G401 (cell line): ENCODE measurements around the gene UNC93B1. TPM values are rescaled to one million over a fixed set of nuclear protein-coding genes. Genes with fewer than 3 reads are reported as not detected.

ENCODE experiments used
- DNase-seq: peaks from one replicate; pipeline ENCODE4 v3.0.0-alpha.2; 2015; ENCODE audit warnings: low spot score
- in situ Hi-C: cut with HindIII; loops from 2 replicates; pipeline ENCODE4 v1.10.0; 2016; ENCODE audit warnings: low sequenced_read_pairs, mixed read lengths
- total RNA-seq: library from RNA; depleted of rRNA; stranded (reverse); fragments of >200 nt; shearing (Covaris generic); gene quantifications from 2 replicates; pipeline ENCODE4 v1.2.3, GENCODE V29; 2014

The UNC93B1 gene
- total RNA-seq, 1 experiment from 2014 or later = 17.8 TPM

DNA sequence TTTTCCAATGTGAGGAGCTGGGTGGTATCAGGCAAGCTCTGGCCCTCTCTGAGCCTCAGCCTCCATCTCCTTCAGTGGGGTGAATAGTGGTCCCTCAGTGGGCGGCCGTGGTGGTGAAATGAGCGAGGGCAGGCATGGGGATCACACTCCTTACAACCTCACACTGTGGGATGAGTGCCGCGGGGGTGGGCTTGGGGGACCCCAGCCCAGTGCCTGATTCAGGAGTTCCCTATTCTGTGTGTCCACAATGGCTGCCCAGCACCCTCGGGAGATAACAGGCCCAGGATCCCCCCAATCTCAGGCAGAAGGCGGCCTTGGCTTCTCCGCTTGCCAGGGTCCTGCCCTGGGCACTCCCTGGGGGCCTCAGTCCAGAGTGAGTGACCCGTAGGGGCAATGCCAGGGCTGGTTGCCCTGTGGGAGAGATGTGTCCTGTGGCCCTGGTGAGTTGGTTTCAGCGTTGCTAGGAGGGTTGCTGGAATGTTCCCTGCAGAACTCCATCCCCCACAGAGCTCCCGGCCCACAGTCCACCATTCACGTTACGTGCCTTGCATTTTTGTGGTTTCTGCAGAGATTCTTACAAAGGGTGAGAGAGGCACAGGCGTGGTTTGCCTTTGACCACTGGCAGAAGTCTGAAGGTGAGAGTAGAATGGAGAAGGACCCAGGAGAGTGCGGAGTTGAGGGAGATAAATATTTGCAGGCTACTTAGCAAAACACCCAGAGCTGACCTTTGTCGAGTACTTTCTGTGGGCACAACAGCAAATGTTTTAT is 9.1 kb upstream of the UNC93B1 start:
- no peak for DNase-seq
- in situ Hi-C loops = no loop called here

GRCh38 chr11:68012044-68012842 is 8.3 kb upstream of the UNC93B1 start:
- in situ Hi-C loops = no loop called here
- DNase-seq = no peak

DNA sequence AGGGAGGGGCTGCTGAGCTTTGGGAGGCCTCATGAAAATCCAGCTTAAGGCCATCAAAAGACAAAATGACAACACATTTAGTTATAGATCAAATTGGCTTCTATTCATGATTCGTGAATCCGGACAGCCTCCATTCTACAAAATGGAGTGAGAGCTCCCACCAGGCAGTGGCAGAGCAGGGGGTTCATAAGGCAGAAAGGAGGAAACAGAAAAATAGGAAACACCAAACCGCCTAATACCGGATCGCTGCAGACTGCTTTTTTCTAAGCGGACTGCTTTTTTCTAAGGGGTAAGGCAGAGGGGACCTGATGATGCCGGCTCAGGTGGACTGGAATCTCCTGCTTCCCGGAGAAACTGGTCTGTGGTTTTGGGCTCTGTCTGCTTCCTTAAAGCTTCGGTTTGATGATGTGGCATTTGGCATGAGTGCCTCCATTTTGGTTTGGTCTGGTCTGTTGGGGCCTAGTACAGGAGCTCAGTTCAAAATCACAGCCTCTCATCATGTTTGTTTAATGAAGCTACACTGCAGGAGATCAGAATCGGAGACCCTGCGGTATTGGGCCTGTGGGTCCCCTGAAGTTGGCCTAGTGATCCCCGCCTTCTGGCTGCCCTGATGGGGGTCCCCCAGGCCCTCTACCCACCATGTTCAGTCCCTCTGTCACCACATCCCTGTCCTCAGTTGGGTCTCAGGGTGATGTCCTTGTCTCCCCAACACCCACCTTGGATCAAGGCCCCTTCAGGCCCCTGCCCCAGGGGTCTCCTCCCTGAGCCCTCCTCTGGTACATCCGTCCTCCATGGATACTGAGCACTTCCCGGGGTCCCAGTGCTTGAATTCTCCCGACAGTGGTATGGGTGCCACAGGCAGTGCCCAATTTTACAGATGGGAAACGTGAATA is 7.4 kb upstream of the UNC93B1 start:
- no peak for DNase-seq
- in situ Hi-C loops = no loop called here

DNA sequence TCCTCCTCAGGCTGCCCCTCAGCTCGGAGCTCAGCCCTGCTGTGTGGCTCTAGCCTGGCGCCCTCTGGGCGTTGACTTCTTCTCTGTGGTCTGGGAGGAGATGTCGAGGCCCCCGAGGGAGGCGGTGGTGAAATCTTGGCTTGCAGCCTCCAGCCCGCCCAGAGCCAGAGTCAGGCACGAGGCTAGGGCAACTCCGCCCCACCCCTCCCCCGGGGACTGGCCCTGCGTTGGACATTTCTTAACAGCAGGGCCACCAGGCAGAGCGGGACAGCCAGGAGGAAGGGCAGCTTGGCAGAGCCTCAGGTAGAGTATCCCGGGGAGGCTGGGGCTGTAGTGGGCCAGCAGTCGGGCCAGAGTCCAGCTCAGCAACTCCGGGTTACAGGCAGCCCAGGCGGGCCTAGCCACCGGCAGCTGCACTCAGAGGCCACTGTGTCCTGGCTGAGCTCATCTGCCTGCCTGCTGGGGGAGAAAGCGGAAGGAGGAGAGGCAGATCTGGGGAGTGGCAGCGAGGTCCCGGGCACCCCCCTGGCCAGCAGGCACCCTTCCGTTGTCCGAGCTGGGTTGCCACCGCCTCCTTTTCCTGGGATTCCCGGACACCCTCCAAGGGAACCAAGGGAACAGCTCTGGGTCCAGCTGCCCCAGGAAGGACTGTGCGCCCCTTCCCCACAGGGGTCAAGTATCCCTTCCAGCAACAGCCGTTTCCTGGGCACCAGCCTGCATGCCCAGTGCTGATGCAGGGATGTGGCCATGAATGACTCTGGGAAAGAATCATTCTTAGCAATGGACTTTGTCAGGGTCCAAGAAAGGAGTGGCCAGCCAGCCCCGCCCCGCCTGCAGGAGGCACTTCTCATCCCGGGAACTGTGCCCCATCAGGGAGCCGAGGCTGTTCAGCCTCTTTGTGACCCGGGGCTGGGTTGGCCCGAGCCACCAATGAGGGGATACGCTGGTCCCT is 6.5 kb upstream of the UNC93B1 start, which contains the start of gene ALDH3B1:
Gene ALDH3B1, plus strand, starts transcription at position 238 of the 952 bp plus-strand sequence. CDS start 4,971 bp downstream, outside the sequence.
- DNase-seq = peak; percentile 41
- in situ Hi-C loops = no loop called here

DNA sequence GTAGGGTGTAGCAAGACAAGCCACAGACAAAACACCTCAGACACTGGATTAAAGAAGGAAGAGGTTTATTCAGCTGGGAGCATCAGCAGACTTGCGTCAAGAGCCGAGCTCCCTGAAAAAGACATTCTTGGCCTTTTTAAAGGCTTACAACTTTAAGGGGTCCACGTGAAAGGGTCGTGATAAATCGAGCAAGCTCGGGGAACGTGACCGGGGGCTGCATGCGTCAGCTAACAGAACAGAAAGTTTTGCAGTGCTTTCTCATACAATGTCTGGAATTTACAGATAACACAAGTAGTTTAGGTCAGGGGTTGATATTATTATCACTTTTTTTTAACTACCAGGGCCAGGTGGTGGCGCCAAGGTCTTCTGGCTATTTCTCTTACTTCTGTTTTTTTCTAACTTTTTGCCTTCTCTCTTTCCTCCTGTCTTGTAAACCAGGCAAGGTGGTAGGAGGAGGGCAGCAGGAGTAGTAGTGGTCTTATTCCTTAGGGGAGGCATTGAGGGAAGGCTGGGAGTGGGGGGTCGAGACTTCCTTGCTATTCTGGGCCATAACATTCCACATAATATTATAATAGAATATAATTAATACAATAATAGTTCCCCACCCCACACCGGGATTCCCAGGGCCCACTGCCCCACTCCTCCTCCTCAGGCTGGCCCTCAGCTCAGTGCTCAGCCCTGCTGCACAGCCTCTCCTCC is 5.6 kb upstream of the UNC93B1 start:
- peak; percentile 28 for DNase-seq
- in situ Hi-C loops = no loop called here

- in situ Hi-C loops = no loop called here
- no peak for DNase-seq
Observed at GRCh38 chr11:68008381-68009337, 4.8 kb upstream of the UNC93B1 start.

GRCh38 chr11:68007498-68008380 is 3.8 kb upstream of the UNC93B1 start:
- no peak for DNase-seq
- in situ Hi-C loops = no loop called here

DNA sequence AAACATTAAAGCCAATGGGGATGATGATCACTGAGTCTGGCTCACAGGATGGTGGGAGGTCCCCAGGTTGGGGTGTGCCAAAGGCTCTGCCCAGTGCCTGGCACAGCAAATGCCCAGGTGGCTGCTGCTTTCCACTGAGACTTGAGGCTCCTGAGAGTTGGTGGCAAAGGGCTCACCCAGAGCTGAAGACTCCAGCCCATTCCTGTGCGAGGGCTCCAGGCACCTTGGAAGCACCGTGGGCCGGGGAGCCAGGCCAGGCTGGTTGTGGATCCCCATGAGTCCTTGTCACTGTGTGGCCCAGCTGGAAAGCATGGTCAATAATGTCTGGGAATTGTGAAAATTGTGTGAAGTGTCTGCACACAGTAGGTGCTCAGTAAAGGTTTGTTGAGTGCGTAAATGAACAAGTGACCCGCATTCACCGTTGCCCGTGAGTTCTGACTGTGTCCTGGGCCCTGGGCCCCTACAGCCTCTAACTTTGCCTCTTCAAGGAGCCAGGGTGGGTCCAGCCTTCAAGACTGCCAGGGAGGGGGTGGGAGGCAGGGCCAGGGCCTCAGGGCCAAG is 2.8 kb upstream of the UNC93B1 start:
- no peak for DNase-seq
- in situ Hi-C loops = no loop called here

- DNase-seq = no peak
- in situ Hi-C loops = no loop called here
Observed at GRCh38 chr11:68004551-68005335, 846 bp upstream of the UNC93B1 start.

- in situ Hi-C loops = no loop called here
- DNase-seq = no peak
Observed at GRCh38 chr11:68002938-68003845, 705 bp downstream of the UNC93B1 start.

DNA sequence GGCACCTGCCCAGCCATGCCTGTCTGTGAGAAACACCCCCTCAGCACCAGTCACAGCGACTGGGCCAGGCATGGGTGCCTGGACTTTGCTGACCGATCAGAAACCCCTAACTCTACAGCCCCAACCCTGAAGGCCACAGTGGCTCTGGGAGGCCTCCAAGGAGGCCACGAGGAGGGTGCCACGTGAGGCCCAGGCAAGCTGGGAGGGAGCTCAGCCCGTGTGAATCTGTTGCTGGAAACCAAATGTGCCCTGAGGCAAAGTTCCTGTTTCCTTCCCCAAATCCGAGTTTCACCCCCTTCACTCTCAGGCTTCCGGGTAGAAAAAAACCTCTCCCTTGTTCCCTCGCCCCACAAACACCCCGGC is 1.3 kb downstream of the UNC93B1 start:
- in situ Hi-C loops = no loop called here
- DNase-seq = no peak

GRCh38 chr11:67999704-68000103 is 4.2 kb downstream of the UNC93B1 start:
- in situ Hi-C loops = no loop called here
- DNase-seq = no peak

- in situ Hi-C loops = no loop called here
Observed at GRCh38 chr11:67999201-67999629, 4.7 kb downstream of the UNC93B1 start.

More at GRCh38 chr11:67999201-67999629, 4.7 kb downstream of the UNC93B1 start:
- no peak for DNase-seq
